ENCODE data around the gene SPATA32. TPM values are rescaled to one million over a fixed set of nuclear protein-coding genes. Genes with fewer than 3 reads are reported as not detected.

Gene SPATA32
- total and polyA plus RNA-seq, 2 experiments from 2014 or later = not detected

DNA sequence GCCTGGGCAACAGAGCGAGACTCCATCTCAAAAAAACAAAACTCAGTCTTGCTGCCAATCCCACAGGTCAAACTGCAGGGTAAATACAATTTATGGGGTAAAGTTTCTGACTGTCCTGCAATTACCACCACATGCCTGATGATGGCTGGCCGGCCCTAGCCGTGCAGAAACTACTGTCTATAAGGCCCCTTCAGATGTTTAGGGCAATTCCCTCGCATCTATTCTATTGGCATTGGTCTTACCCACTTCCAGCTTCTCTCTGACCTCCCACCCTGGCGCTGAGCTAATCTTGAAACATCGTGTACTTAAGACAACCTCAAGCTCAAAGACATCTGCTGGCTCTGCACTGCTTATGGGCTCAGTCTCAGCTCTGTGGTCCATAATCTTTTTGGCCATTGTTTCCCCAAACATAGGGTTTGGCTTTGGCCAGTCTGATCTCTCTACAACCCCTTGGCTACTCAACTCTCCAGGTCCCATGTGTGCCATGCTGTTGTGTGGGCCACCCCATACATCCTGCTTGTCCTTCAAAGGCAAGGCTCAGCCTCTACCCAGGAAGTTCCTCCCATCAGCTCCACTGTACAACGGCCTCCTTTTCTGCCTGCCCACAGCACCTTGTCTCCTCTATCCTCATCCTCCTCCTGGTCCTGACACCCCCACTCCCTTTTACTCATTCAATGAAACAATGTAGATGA lies 38.3 kb upstream of the SPATA32 start:
- ATAC-seq (no peak), DNase-seq (ENCODE audit: low spot score) (no peak)
- H3K4me3 ChIP-seq = no peak overlapping the region
- Mint-ChIP-seq H3K27ac (no peak overlapping the region), H3K27me3 (ENCODE audit: insufficient read depth, low read depth, poor library complexity) (peaks cover 4% of the 10 kb centered on the region), H3K4me1 (peaks cover 2% of the 10 kb centered on the region; the same call in 1 of the 3 replicates), H3K9me3 (no peaks in the 10 kb centered on the region), H3K36me3 (ENCODE audit: low read depth) (no peaks in the 10 kb centered on the region; the same call in 2 of the 3 replicates), H3K4me3 (no peak overlapping the region)
- H3K36me3 ChIP-seq (ENCODE audit: insufficient read depth) = no peaks in the 10 kb centered on the region
- H3K27me3 ChIP-seq (ENCODE audit: insufficient read depth) = no peaks in the 10 kb centered on the region
- TF ChIP-seq, protein P1, sequence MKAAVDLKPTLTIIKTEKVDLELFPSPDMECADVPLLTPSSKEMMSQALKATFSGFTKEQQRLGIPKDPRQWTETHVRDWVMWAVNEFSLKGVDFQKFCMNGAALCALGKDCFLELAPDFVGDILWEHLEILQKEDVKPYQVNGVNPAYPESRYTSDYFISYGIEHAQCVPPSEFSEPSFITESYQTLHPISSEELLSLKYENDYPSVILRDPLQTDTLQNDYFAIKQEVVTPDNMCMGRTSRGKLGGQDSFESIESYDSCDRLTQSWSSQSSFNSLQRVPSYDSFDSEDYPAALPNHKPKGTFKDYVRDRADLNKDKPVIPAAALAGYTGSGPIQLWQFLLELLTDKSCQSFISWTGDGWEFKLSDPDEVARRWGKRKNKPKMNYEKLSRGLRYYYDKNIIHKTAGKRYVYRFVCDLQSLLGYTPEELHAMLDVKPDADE (IDR thresholded peaks at IDR 0.05) = no peak
- TF ChIP-seq ZNF331 (CRISPR knock-in tag; IDR thresholded peaks at IDR 0.05; ENCODE audit: low read depth) (no peak), POLR2AphosphoS5 (IDR thresholded peaks at IDR 0.05; ENCODE audit: low read depth) (no peak), JUNB (IDR thresholded peaks at IDR 0.05; ENCODE audit: unreplicated experiment) (no peak), NANOG (IDR thresholded peaks at IDR 0.05; ENCODE audit: borderline replicate concordance) (no peak), CREB1 (CRISPR knock-in tag; IDR thresholded peaks at IDR 0.05; ENCODE audit: low read depth) (no peak), STAT1 (IDR thresholded peaks at IDR 0.05; ENCODE audit: unreplicated experiment) (no peak), ZNF114 (CRISPR knock-in tag; IDR thresholded peaks at IDR 0.05) (no peak), EZH2 (IDR thresholded peaks at IDR 0.05; ENCODE audit: low read depth, unreplicated experiment) (no peak), EZH2phosphoT487 (IDR thresholded peaks at IDR 0.05; ENCODE audit: unreplicated experiment) (no peak)
- TF ChIP-seq, protein P2, sequence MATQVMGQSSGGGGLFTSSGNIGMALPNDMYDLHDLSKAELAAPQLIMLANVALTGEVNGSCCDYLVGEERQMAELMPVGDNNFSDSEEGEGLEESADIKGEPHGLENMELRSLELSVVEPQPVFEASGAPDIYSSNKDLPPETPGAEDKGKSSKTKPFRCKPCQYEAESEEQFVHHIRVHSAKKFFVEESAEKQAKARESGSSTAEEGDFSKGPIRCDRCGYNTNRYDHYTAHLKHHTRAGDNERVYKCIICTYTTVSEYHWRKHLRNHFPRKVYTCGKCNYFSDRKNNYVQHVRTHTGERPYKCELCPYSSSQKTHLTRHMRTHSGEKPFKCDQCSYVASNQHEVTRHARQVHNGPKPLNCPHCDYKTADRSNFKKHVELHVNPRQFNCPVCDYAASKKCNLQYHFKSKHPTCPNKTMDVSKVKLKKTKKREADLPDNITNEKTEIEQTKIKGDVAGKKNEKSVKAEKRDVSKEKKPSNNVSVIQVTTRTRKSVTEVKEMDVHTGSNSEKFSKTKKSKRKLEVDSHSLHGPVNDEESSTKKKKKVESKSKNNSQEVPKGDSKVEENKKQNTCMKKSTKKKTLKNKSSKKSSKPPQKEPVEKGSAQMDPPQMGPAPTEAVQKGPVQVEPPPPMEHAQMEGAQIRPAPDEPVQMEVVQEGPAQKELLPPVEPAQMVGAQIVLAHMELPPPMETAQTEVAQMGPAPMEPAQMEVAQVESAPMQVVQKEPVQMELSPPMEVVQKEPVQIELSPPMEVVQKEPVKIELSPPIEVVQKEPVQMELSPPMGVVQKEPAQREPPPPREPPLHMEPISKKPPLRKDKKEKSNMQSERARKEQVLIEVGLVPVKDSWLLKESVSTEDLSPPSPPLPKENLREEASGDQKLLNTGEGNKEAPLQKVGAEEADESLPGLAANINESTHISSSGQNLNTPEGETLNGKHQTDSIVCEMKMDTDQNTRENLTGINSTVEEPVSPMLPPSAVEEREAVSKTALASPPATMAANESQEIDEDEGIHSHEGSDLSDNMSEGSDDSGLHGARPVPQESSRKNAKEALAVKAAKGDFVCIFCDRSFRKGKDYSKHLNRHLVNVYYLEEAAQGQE (IDR thresholded peaks at IDR 0.05; ENCODE audit: unreplicated experiment) = no peak
- TF ChIP-seq, protein P3, sequence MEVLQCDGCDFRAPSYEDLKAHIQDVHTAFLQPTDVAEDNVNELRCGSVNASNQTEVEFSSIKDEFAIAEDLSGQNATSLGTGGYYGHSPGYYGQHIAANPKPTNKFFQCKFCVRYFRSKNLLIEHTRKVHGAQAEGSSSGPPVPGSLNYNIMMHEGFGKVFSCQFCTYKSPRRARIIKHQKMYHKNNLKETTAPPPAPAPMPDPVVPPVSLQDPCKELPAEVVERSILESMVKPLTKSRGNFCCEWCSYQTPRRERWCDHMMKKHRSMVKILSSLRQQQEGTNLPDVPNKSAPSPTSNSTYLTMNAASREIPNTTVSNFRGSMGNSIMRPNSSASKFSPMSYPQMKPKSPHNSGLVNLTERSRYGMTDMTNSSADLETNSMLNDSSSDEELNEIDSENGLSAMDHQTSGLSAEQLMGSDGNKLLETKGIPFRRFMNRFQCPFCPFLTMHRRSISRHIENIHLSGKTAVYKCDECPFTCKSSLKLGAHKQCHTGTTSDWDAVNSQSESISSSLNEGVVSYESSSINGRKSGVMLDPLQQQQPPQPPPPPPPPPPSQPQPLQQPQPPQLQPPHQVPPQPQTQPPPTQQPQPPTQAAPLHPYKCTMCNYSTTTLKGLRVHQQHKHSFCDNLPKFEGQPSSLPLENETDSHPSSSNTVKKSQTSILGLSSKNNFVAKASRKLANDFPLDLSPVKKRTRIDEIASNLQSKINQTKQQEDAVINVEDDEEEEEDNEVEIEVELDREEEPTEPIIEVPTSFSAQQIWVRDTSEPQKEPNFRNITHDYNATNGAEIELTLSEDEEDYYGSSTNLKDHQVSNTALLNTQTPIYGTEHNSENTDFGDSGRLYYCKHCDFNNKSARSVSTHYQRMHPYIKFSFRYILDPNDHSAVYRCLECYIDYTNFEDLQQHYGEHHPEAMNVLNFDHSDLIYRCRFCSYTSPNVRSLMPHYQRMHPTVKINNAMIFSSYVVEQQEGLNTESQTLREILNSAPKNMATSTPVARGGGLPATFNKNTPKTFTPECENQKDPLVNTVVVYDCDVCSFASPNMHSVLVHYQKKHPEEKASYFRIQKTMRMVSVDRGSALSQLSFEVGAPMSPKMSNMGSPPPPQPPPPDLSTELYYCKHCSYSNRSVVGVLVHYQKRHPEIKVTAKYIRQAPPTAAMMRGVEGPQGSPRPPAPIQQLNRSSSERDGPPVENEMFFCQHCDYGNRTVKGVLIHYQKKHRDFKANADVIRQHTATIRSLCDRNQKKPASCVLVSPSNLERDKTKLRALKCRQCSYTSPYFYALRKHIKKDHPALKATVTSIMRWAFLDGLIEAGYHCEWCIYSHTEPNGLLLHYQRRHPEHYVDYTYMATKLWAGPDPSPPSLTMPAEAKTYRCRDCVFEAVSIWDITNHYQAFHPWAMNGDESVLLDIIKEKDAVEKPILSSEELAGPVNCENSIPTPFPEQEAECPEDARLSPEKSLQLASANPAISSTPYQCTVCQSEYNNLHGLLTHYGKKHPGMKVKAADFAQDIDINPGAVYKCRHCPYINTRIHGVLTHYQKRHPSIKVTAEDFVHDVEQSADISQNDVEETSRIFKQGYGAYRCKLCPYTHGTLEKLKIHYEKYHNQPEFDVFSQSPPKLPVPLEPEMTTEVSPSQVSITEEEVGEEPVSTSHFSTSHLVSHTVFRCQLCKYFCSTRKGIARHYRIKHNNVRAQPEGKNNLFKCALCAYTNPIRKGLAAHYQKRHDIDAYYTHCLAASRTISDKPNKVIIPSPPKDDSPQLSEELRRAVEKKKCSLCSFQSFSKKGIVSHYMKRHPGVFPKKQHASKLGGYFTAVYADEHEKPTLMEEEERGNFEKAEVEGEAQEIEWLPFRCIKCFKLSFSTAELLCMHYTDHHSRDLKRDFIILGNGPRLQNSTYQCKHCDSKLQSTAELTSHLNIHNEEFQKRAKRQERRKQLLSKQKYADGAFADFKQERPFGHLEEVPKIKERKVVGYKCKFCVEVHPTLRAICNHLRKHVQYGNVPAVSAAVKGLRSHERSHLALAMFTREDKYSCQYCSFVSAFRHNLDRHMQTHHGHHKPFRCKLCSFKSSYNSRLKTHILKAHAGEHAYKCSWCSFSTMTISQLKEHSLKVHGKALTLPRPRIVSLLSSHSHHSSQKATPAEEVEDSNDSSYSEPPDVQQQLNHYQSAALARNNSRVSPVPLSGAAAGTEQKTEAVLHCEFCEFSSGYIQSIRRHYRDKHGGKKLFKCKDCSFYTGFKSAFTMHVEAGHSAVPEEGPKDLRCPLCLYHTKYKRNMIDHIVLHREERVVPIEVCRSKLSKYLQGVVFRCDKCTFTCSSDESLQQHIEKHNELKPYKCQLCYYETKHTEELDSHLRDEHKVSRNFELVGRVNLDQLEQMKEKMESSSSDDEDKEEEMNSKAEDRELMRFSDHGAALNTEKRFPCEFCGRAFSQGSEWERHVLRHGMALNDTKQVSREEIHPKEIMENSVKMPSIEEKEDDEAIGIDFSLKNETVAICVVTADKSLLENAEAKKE (CRISPR knock-in tag; IDR thresholded peaks at IDR 0.05) = no peak
- TF ChIP-seq, protein P4, sequence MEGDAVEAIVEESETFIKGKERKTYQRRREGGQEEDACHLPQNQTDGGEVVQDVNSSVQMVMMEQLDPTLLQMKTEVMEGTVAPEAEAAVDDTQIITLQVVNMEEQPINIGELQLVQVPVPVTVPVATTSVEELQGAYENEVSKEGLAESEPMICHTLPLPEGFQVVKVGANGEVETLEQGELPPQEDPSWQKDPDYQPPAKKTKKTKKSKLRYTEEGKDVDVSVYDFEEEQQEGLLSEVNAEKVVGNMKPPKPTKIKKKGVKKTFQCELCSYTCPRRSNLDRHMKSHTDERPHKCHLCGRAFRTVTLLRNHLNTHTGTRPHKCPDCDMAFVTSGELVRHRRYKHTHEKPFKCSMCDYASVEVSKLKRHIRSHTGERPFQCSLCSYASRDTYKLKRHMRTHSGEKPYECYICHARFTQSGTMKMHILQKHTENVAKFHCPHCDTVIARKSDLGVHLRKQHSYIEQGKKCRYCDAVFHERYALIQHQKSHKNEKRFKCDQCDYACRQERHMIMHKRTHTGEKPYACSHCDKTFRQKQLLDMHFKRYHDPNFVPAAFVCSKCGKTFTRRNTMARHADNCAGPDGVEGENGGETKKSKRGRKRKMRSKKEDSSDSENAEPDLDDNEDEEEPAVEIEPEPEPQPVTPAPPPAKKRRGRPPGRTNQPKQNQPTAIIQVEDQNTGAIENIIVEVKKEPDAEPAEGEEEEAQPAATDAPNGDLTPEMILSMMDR (conservative IDR thresholded peaks at IDR 0.05; ENCODE audit: low read depth in 2 of 2) = no peak
- H3K4me2 ChIP-seq = no peak overlapping the region
- H3F3A ChIP-seq (replicated peaks; ENCODE audit: low read depth) = 0 out of 2 replicates have a peak, but pooled peaks cover 4% of the 10 kb centered on the region
- H4K20me1 ChIP-seq (replicated peaks; ENCODE audit: insufficient read depth) = peaks cover 11% of the 10 kb centered on the region
- H3K9me2 ChIP-seq (ENCODE audit: insufficient read depth) = no peaks in the 10 kb centered on the region
- H3K27ac ChIP-seq (ENCODE audit: low read depth) = no peak overlapping the region
- H3K79me2 ChIP-seq (replicated peaks; ENCODE audit: insufficient read depth) = peaks cover 7% of the 10 kb centered on the region
- H2AFZ ChIP-seq = no peak overlapping the region
- H3K4me1 ChIP-seq (ENCODE audit: insufficient read depth) = no peaks in the 10 kb centered on the region
